Endothelial cell of umbilical vein (primary cell): ENCODE data around the gene MRGPRF. TPM values are rescaled to one million over a fixed set of nuclear protein-coding genes. Genes with fewer than 3 reads are reported as not detected.

Experiments used
- BruUV-seq: library from RNA; stranded (reverse); fragments of 400-500 nt; replicated peaks from 2 replicates; lab custom pipeline; 2021; lab: Mats Ljungman, UMichigan
- CTCF ChIA-PET: fragments of 300-600, 350-600 bp; sonication (Branson Sonifier 250); formaldehyde crosslinking; loops from one replicate; lab custom pipeline; 2021; ENCODE audit warnings: antibody characterized with exemption, inconsistent platforms; lab: Charles Lee
- POLR2A ChIA-PET: fragments of 300-600, 350-600 bp; sonication (Branson Sonifier 250); formaldehyde crosslinking; loops from one replicate; lab custom pipeline; 2021; ENCODE audit warnings: antibody characterized with exemption, inconsistent platforms; lab: Charles Lee
- DNase-seq: peaks from one replicate; pipeline ENCODE4 v3.0.0-alpha.2; 2011; ENCODE audit warnings: low read depth, low spot score
- FAIRE-seq: peaks from 2 replicates; lab custom pipeline; 2011; peaks lifted over from hg19 to GRCh38; lab: Jason Lieb, UNC
- H2AFZ ChIP-seq: 2 replicates; pipeline ENCODE4 v1.6.0; 2012; ENCODE audit warnings: low read depth, low read length, control low read depth, inconsistent platforms
- H3K27ac ChIP-seq: 2 replicates; pipeline ENCODE4 v1.5.1; 2011; ENCODE audit warnings: low read depth, mild to moderate bottlenecking, control low read depth, low read length, moderate library complexity; ENCODE audit not compliant: insufficient read depth
- H3K27me3 ChIP-seq, 2 experiments: 2 replicates each; pipeline versions ENCODE4 v1.6.0 to v1.6.1; 2011; ENCODE audit warnings: low read length in 2 of 2, mixed read lengths in 1 of 2; ENCODE audit not compliant: control insufficient read depth in 2 of 2, insufficient read depth in 2 of 2
- H3K36me3 ChIP-seq, 2 experiments: 2 replicates in 1 of 2; 3 replicates in 1 of 2; pipeline ENCODE4 v1.5.1; 2011; ENCODE audit warnings: low read length in 2 of 2, mild to moderate bottlenecking in 1 of 2, moderate library complexity in 1 of 2; ENCODE audit not compliant: control insufficient read depth in 2 of 2, insufficient read depth in 2 of 2; ENCODE audit errors: extremely low read depth in 1 of 2
- H3K4me1 ChIP-seq: 3 replicates; pipeline ENCODE4 v1.5.1; 2011; ENCODE audit warnings: mild to moderate bottlenecking, low read length; ENCODE audit not compliant: control insufficient read depth, insufficient read depth; ENCODE audit errors: extremely low read depth
- H3K4me2 ChIP-seq: 2 replicates; pipeline ENCODE4 v1.6.1; 2011; ENCODE audit warnings: low read length, control low read depth, mixed read lengths; ENCODE audit not compliant: insufficient read depth
- H3K4me3 ChIP-seq, 3 experiments: fragments of 200-600 bp in 1 of 3; sonication (generic), shearing (Covaris generic) in 1 of 3; replicated peaks in 1 of 3; 2 replicates each; pipeline ENCODE4 v1.5.1; 2011 to 2016; ENCODE audit warnings: control low read depth in 3 of 3, low read length in 3 of 3, mild to moderate bottlenecking in 2 of 3, inconsistent platforms in 1 of 3, low read depth in 1 of 3, moderate library complexity in 1 of 3; ENCODE audit not compliant: insufficient read depth in 1 of 3
- H3K79me2 ChIP-seq: 2 replicates; pipeline ENCODE4 v1.6.0; 2012; ENCODE audit warnings: low read length, inconsistent platforms; ENCODE audit not compliant: control insufficient read depth, insufficient read depth
- H3K9ac ChIP-seq: replicated peaks from 2 replicates; pipeline ENCODE3; 2011; ENCODE audit warnings: low read length, control low read depth; ENCODE audit not compliant: insufficient read depth; ENCODE audit errors: extremely low read depth
- H3K9me1 ChIP-seq: replicated peaks from 3 replicates; pipeline ENCODE4 v1.6.0; 2011; ENCODE audit warnings: mild to moderate bottlenecking, low read length; ENCODE audit not compliant: control insufficient read depth, insufficient read depth; ENCODE audit errors: extremely low read depth
- H3K9me3 ChIP-seq: replicated peaks from 2 replicates; pipeline ENCODE4 v1.5.1; 2012; ENCODE audit warnings: low read length, inconsistent platforms; ENCODE audit not compliant: control insufficient read depth, insufficient read depth
- H4K20me1 ChIP-seq: replicated peaks from 2 replicates; pipeline ENCODE3; 2011; ENCODE audit warnings: mild to moderate bottlenecking, low read length; ENCODE audit not compliant: control insufficient read depth, insufficient read depth; ENCODE audit errors: extremely low read depth
- EZH2 ChIP-seq: IDR thresholded peaks from 2 replicates; pipeline ENCODE4 v1.6.1; 2012; ENCODE audit warnings: borderline replicate concordance, low read depth, mild to moderate bottlenecking, moderate library complexity, low read length, inconsistent platforms; ENCODE audit not compliant: severe bottlenecking
- FOS ChIP-seq: IDR thresholded peaks from 2 replicates; pipeline ENCODE4 v1.6.1; 2011; ENCODE audit warnings: mild to moderate bottlenecking, low read length, moderate library complexity, borderline replicate concordance; ENCODE audit not compliant: insufficient read depth
- GATA2 ChIP-seq: IDR thresholded peaks from 2 replicates; pipeline ENCODE4 v1.7.0; 2011; ENCODE audit warnings: low read depth, mild to moderate bottlenecking, moderate library complexity, mixed read lengths, low read length; ENCODE audit not compliant: insufficient read length, insufficient read depth
- JUN ChIP-seq: IDR thresholded peaks from 2 replicates; pipeline ENCODE4 v1.6.1; 2011; ENCODE audit warnings: borderline replicate concordance, low read depth; ENCODE audit not compliant: insufficient read length, insufficient read depth
- MAX ChIP-seq: IDR thresholded peaks from 2 replicates; pipeline ENCODE4 v1.6.1; 2011; ENCODE audit not compliant: insufficient read depth, insufficient read length
- MYC ChIP-seq: IDR thresholded peaks from one replicate; pipeline ENCODE4 v1.6.1; 2011; ENCODE audit warnings: mild to moderate bottlenecking, low read depth, low read length
- POLR2A ChIP-seq: IDR thresholded peaks from 2 replicates; pipeline ENCODE4 v1.6.1; 2012; ENCODE audit warnings: low read depth, mild to moderate bottlenecking, control low read depth, low read length
- POLR2AphosphoS5 ChIP-seq: IDR thresholded peaks from 2 replicates; pipeline ENCODE4 v1.6.1; 2012; ENCODE audit warnings: low read depth, mild to moderate bottlenecking, control low read depth, low read length, moderate library complexity; ENCODE audit not compliant: insufficient read depth
- dilution Hi-C: fragments of 300-500 bp; cut with MboI; formaldehyde crosslinking; loops from one replicate; pipeline ENCODE4 v1.15.0; 2019; ENCODE audit warnings: low sequenced_read_pairs; ENCODE audit not compliant: extremely low pct_ligation_motif_present
- intact Hi-C: fragments of 100-400 bp; cut with micrococcal nuclease; formaldehyde crosslinking; loops from one replicate; pipeline ENCODE4 v1.10.0; 2022
- polyA plus RNA-seq, 4 experiments: library from polyadenylated mRNA; depleted of rRNA in 3 of 4; stranded (reverse) in 3 of 4; unstranded in 1 of 4; fragments of >200 nt; gene quantifications; 2 replicates each; pipeline versions ENCODE4 v1.2.1 to v1.2.3, GENCODE V29; 2011 to 2012; ENCODE audit warnings: missing spikeins in 1 of 4
- total RNA-seq: library from RNA; stranded (reverse); gene quantifications from 2 replicates; pipeline ENCODE4 v1.2.3, GENCODE V29; 2021
- TF ChIP-seq, protein P1 (sequence below), 2 donors: IDR thresholded peaks; 1 replicate in 1 of 2; 2 replicates in 1 of 2; pipeline ENCODE4 v1.5.1; 2011; ENCODE audit warnings: low read length in 2 of 2, mild to moderate bottlenecking in 2 of 2, moderate library complexity in 2 of 2, control low read depth in 1 of 2, inconsistent platforms in 1 of 2, low read depth in 1 of 2; ENCODE audit not compliant: insufficient read depth in 1 of 2; ENCODE audit errors: extremely low read depth in 1 of 2

The MRGPRF gene
- total and polyA plus RNA-seq, 2 donors (not counting 3 experiments of a cell fraction or from before 2014, with no cell fraction given): not detected

- H3K9me1 ChIP-seq: no peaks in the 10 kb centered on the region
- no TSS peak for BruUV-seq
- no peak overlapping the region for H3K4me3 ChIP-seq
- TF ChIP-seq, protein P1, sequence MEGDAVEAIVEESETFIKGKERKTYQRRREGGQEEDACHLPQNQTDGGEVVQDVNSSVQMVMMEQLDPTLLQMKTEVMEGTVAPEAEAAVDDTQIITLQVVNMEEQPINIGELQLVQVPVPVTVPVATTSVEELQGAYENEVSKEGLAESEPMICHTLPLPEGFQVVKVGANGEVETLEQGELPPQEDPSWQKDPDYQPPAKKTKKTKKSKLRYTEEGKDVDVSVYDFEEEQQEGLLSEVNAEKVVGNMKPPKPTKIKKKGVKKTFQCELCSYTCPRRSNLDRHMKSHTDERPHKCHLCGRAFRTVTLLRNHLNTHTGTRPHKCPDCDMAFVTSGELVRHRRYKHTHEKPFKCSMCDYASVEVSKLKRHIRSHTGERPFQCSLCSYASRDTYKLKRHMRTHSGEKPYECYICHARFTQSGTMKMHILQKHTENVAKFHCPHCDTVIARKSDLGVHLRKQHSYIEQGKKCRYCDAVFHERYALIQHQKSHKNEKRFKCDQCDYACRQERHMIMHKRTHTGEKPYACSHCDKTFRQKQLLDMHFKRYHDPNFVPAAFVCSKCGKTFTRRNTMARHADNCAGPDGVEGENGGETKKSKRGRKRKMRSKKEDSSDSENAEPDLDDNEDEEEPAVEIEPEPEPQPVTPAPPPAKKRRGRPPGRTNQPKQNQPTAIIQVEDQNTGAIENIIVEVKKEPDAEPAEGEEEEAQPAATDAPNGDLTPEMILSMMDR (IDR thresholded peaks at IDR 0.05; ENCODE audit: extremely low read depth in 1 of 2, insufficient read depth in 1 of 2, low read depth in 1 of 2, low read length in 2 of 2): no peak
- TF ChIP-seq JUN (no peak), POLR2A (no peak)
- no peaks in the 10 kb centered on the region for H4K20me1 ChIP-seq
- H3K27ac ChIP-seq: no peak overlapping the region
- H3K27me3 ChIP-seq: peaks cover 0 to 2% of the 10 kb centered on the region in 2 experiments
- H3K36me3 ChIP-seq: no peaks in the 10 kb centered on the region
- no peak overlapping the region for H2AFZ ChIP-seq
- no peaks in the 10 kb centered on the region for H3K79me2 ChIP-seq
- no peak overlapping the region for H3K4me2 ChIP-seq
- H3K4me1 ChIP-seq: no peaks in the 10 kb centered on the region
- H3K9ac ChIP-seq: no peak overlapping the region
- intact Hi-C loops (no loop called here), dilution Hi-C loops (no loop called here)
- FAIRE-seq (no peak), DNase-seq (no peak)
- POLR2A ChIA-PET: no interaction called here
- no peaks in the 10 kb centered on the region for H3K9me3 ChIP-seq
- CTCF ChIA-PET: no interaction called here
Measured at GRCh38 chr11:69024509-69024908, 11.5 kb upstream of the MRGPRF start.

GRCh38 chr11:69022260-69022659, 9.2 kb upstream of the MRGPRF start:
- H3K9ac ChIP-seq: no peak overlapping the region
- no peaks in the 10 kb centered on the region for H3K4me1 ChIP-seq

More at GRCh38 chr11:69022260-69022659, 9.2 kb upstream of the MRGPRF start:
- Histone ChIP-seq H2AFZ (no peak overlapping the region), H3K27me3 (no peaks in the 10 kb centered on the region), H3K4me3 (no peak overlapping the region), H3K79me2 (no peaks in the 10 kb centered on the region), H4K20me1 (no peaks in the 10 kb centered on the region), H3K27ac (no peak overlapping the region), H3K9me3 (no peaks in the 10 kb centered on the region), H3K4me2 (no peak overlapping the region), H3K36me3 (no peaks in the 10 kb centered on the region), H3K9me1 (no peaks in the 10 kb centered on the region)
- ChIA-PET POLR2A (no interaction called here), CTCF (interaction anchor here (1.0 kb wide), 1 partner anchor 22 kb away, joined by 5 read pairs; no protein-coding TSS in a partner anchor)
- TF ChIP-seq JUN (no peak), MYC (no peak), MAX (no peak), FOS (no peak), POLR2AphosphoS5 (no peak), EZH2 (no peak), GATA2 (no peak), POLR2A (no peak)
- TF ChIP-seq, protein P1 (IDR thresholded peaks at IDR 0.05; ENCODE audit: extremely low read depth in 1 of 2, insufficient read depth in 1 of 2, low read depth in 1 of 2, low read length in 2 of 2): no peak
- DNase-seq (no peak), FAIRE-seq (no peak)
- BruUV-seq: no TSS peak
- intact Hi-C loops (no loop called here), dilution Hi-C loops (no loop called here)
